ENCODE measurements around the gene SIRPB1. TPM values are rescaled to one million over a fixed set of nuclear protein-coding genes. Genes with fewer than 3 reads are reported as not detected.
A peak's percentile ranks its signal among the peaks of the same experiment; 100 is the strongest.

The SIRPB1 gene
- total RNA-seq, 1 donor from 2014 or later = 3.3 TPM

GRCh38 chr20:1633535-1633934, 13.7 kb upstream of the SIRPB1 start:
- no peak for DNase-seq (ENCODE audit: low spot score)
- intact Hi-C loops (cut with micrococcal nuclease) = loop anchor here (2.0 kb wide), 2 partner anchors 13 to 39 kb away; no protein-coding TSS in a partner anchor
- Mint-ChIP-seq H3K27ac (no peak overlapping the region), H3K4me1 (ENCODE audit: low read depth) (peaks cover 48% of the 10 kb centered on the region), H3K9me3 (no peaks in the 10 kb centered on the region), H3K36me3 (ENCODE audit: low read depth) (peaks cover 59% of the 10 kb centered on the region), H3K27me3 (ENCODE audit: insufficient read depth) (no peaks in the 10 kb centered on the region), H3K4me3 (no peak overlapping the region)

GRCh38 chr20:1632178-1632577, 12.4 kb upstream of the SIRPB1 start:
- intact Hi-C loops (cut with micrococcal nuclease) = loop anchor here (1.0 to 2.0 kb wide), 4 partner anchors 15 to 57 kb away; no protein-coding TSS in a partner anchor
- Mint-ChIP-seq H3K4me3 (peak overlapping the region; percentile 51), H3K36me3 (ENCODE audit: low read depth) (peaks cover 70% of the 10 kb centered on the region), H3K4me1 (ENCODE audit: low read depth) (peaks cover 45% of the 10 kb centered on the region), H3K9me3 (no peaks in the 10 kb centered on the region), H3K27me3 (ENCODE audit: insufficient read depth) (no peaks in the 10 kb centered on the region), H3K27ac (peak overlapping the region; percentile 31)
- peak; percentile 24 for DNase-seq (ENCODE audit: low spot score)

DNA sequence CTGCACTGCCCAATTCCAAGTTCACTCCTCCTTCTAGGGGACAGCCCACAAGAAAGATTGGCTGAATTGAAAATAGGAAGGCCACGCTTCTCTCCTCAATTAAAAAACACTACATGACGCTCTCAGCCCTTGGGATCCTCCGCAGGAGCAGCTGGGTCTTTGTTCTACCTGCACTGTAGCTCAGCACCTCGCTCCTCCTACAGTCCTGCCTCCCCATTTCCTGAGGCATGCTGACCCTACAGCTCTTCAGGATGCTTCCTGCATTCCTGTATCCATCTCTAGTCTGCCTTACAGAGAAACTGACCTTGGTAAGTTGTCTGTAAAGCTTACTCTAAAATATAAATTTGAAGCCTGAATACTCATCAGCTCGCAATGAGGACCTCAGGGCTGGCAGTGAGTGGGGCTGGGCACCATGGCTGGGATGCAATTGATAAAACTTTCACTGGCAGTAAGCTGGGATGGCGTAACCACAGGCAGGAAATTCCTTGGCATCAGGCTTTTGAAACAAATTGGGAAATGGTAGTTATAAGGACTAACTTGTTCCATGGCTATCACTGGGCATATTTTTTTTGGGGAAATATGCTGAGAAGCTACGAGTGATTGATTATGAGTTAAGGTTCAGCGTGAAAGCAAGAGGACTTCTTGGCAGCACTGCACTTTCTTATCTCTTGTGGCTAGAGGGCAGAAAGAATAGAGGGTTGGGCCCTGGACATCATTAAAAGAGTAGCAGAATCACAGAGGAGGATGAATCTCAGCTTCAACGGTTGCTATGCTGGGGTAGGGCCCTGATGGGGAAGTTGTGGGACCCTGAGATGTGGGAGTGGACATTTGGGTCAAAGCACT, 11.7 kb upstream of the SIRPB1 start:
- peak overlapping the region; percentile 76 for H3K27ac Mint-ChIP-seq
- H3K4me3 Mint-ChIP-seq = no peak overlapping the region
- peaks cover 70% of the 10 kb centered on the region for H3K36me3 Mint-ChIP-seq (ENCODE audit: low read depth)
- peaks cover 47% of the 10 kb centered on the region for H3K4me1 Mint-ChIP-seq (ENCODE audit: low read depth)
- no peak for DNase-seq (ENCODE audit: low spot score)
- H3K27me3 Mint-ChIP-seq (ENCODE audit: insufficient read depth) = no peaks in the 10 kb centered on the region
- no peaks in the 10 kb centered on the region for H3K9me3 Mint-ChIP-seq
- intact Hi-C loops (cut with micrococcal nuclease) = loop anchor here (1.0 to 2.0 kb wide), 4 partner anchors 15 to 58 kb away; no protein-coding TSS in a partner anchor

GRCh38 chr20:1630186-1630585, 10.4 kb upstream of the SIRPB1 start:
- peaks cover 60% of the 10 kb centered on the region for H3K4me1 Mint-ChIP-seq (ENCODE audit: low read depth)
- H3K4me3 Mint-ChIP-seq = no peak overlapping the region
- H3K27me3 Mint-ChIP-seq (ENCODE audit: insufficient read depth) = no peaks in the 10 kb centered on the region
- intact Hi-C loops (cut with micrococcal nuclease) = no loop called here
- H3K27ac Mint-ChIP-seq = no peak overlapping the region
- no peaks in the 10 kb centered on the region for H3K9me3 Mint-ChIP-seq
- peaks cover 65% of the 10 kb centered on the region for H3K36me3 Mint-ChIP-seq (ENCODE audit: low read depth)
- no peak for DNase-seq (ENCODE audit: low spot score)

GRCh38 chr20:1629321-1629720, 9.5 kb upstream of the SIRPB1 start:
- H3K9me3 Mint-ChIP-seq = no peaks in the 10 kb centered on the region
- intact Hi-C loops (cut with micrococcal nuclease) = no loop called here
- no peak for DNase-seq (ENCODE audit: low spot score)
- H3K4me1 Mint-ChIP-seq (ENCODE audit: low read depth) = peaks cover 69% of the 10 kb centered on the region
- no peaks in the 10 kb centered on the region for H3K27me3 Mint-ChIP-seq (ENCODE audit: insufficient read depth)
- H3K27ac Mint-ChIP-seq = no peak overlapping the region
- no peak overlapping the region for H3K4me3 Mint-ChIP-seq
- peaks cover 60% of the 10 kb centered on the region for H3K36me3 Mint-ChIP-seq (ENCODE audit: low read depth)

DNA sequence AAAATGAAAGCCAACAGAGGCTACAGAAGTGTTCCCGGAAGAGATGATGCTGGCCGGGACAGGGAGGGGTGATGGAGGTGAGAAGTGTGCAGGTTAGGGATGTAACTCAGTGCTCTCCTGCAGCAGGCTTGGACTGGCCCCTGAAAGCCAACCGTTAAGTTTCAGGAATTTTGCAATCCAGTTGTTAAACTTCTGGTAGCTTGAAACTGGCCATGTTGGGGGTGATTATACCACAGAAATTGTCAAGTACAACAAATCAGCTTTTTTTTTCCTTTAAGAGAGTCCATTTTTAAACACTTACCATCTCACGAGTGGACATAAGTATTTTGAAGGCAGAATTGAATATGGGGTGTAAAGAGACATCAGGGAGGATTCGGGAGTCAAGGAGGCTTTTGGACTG, 8.8 kb upstream of the SIRPB1 start:
- Mint-ChIP-seq H3K4me3 (no peak overlapping the region), H3K27me3 (ENCODE audit: insufficient read depth) (no peaks in the 10 kb centered on the region), H3K36me3 (ENCODE audit: low read depth) (peaks cover 56% of the 10 kb centered on the region), H3K4me1 (ENCODE audit: low read depth) (peaks cover 70% of the 10 kb centered on the region), H3K9me3 (no peaks in the 10 kb centered on the region), H3K27ac (no peak overlapping the region)
- DNase-seq (ENCODE audit: low spot score) = no peak
- intact Hi-C loops (cut with micrococcal nuclease) = no loop called here

DNA sequence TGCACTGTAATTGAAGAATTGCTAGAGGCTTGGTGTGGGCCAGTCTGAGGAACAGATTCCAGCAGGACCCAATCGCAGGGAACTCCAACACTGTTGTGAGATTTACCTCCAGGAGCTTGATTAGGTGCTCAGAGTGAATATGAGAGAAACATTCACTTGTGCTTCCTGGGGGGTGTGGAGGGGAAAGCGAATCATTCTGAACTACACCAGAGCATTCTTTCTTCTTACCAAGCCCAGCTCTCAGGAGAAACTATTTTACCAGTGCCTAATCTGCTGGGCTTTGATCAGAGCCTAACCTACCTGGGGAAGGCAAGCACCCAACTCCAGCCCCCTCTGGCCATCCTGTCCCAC, 7.4 kb upstream of the SIRPB1 start:
- Mint-ChIP-seq H3K36me3 (ENCODE audit: low read depth) (peaks cover 51% of the 10 kb centered on the region), H3K9me3 (no peaks in the 10 kb centered on the region), H3K27me3 (ENCODE audit: insufficient read depth) (no peaks in the 10 kb centered on the region), H3K27ac (peak overlapping the region; percentile 67), H3K4me1 (ENCODE audit: low read depth) (peaks cover 68% of the 10 kb centered on the region), H3K4me3 (no peak overlapping the region)
- intact Hi-C loops (cut with micrococcal nuclease) = no loop called here
- DNase-seq (ENCODE audit: low spot score) = no peak

GRCh38 chr20:1626528-1627199, 6.9 kb upstream of the SIRPB1 start:
- intact Hi-C loops (cut with micrococcal nuclease) = no loop called here
- Mint-ChIP-seq H3K9me3 (no peaks in the 10 kb centered on the region), H3K4me3 (no peak overlapping the region)

GRCh38 chr20:1625083-1625690, 5.4 kb upstream of the SIRPB1 start:
- Mint-ChIP-seq H3K36me3 (ENCODE audit: low read depth) (peaks cover 38% of the 10 kb centered on the region), H3K27me3 (ENCODE audit: insufficient read depth) (no peaks in the 10 kb centered on the region), H3K9me3 (no peaks in the 10 kb centered on the region), H3K27ac (peak overlapping the region; percentile 49), H3K4me3 (no peak overlapping the region), H3K4me1 (ENCODE audit: low read depth) (peaks cover 78% of the 10 kb centered on the region)
- intact Hi-C loops (cut with micrococcal nuclease) = loop anchor here (1.0 to 2.0 kb wide), 5 partner anchors 22 to 110 kb away; no protein-coding TSS in a partner anchor
- DNase-seq (ENCODE audit: low spot score) = no peak

More at GRCh38 chr20:1626528-1627199, 6.9 kb upstream of the SIRPB1 start:
- Mint-ChIP-seq H3K36me3 (ENCODE audit: low read depth) (peaks cover 46% of the 10 kb centered on the region), H3K4me1 (ENCODE audit: low read depth) (peaks cover 68% of the 10 kb centered on the region), H3K27me3 (ENCODE audit: insufficient read depth) (no peaks in the 10 kb centered on the region), H3K27ac (peak overlapping the region; percentile 67)
- no peak for DNase-seq (ENCODE audit: low spot score)

DNA sequence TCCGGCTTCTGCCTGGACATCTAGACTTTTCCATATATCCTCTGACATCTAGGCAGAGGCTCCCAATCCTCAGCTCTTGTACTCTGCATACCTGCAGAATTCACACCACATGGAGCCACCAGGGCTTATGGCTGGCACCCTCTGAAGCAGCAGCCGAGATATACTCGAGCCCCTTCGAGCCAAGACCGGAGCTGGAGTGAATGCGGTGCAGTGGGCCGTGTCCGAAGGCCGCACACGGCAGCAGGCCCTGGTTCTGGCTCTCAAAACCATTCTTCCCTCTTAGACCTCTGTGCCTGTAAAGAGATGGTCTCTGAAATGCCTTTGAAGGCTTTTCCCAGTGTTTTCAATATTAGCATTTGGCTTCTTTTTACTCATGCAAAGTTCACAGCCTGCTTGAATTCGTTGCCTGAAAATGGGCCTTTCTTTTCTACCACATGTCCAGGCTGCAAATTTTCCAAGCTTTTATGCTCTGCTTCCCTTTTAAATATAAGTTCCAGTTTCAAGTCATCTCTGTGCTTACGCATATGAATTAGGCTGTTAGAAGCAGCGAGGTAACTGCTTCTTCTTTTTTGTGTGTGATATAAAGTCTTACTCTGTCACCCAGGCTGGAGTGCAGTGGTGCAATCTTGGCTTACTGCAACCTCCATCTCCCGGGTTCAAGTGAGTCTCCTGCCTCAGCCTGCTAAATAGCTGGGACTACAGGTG, 3.8 kb upstream of the SIRPB1 start:
- no peak overlapping the region for H3K4me3 Mint-ChIP-seq
- no peak for DNase-seq (ENCODE audit: low spot score)
- peaks cover 34% of the 10 kb centered on the region for H3K36me3 Mint-ChIP-seq (ENCODE audit: low read depth)
- peak overlapping the region; percentile 36 for H3K27ac Mint-ChIP-seq
- intact Hi-C loops (cut with micrococcal nuclease) = loop anchor here (2.0 kb wide), 2 partner anchors 65 to 111 kb away; no protein-coding TSS in a partner anchor
- no peaks in the 10 kb centered on the region for H3K27me3 Mint-ChIP-seq (ENCODE audit: insufficient read depth)
- peaks cover 6% of the 10 kb centered on the region for H3K9me3 Mint-ChIP-seq
- H3K4me1 Mint-ChIP-seq (ENCODE audit: low read depth) = peaks cover 87% of the 10 kb centered on the region

DNA sequence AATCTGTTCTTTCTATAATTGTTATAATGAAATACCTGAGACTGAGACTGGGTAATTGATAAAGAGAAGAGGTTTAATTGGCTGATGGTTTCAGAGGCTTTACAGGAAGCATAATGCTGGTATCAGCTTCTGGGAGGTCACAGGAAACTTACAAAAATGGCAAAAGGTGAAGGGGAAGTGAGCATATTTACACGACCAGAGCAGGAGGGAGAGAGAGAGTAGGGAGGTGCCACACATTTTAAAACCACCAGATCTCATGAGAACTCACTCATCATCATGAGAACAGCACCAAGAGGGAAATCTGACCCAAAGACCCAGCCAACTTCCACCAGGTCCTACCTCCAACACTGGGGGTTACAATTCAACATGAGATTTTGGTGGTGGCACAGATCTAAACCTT, 2.6 kb upstream of the SIRPB1 start:
- no peak overlapping the region for H3K4me3 Mint-ChIP-seq
- H3K27me3 Mint-ChIP-seq (ENCODE audit: insufficient read depth) = no peaks in the 10 kb centered on the region
- peak overlapping the region; percentile 61 for H3K27ac Mint-ChIP-seq
- H3K4me1 Mint-ChIP-seq (ENCODE audit: low read depth) = peaks cover 89% of the 10 kb centered on the region
- peaks cover 12% of the 10 kb centered on the region for H3K9me3 Mint-ChIP-seq
- no peak for DNase-seq (ENCODE audit: low spot score)
- peaks cover 27% of the 10 kb centered on the region for H3K36me3 Mint-ChIP-seq (ENCODE audit: low read depth)
- intact Hi-C loops (cut with micrococcal nuclease) = no loop called here

DNA sequence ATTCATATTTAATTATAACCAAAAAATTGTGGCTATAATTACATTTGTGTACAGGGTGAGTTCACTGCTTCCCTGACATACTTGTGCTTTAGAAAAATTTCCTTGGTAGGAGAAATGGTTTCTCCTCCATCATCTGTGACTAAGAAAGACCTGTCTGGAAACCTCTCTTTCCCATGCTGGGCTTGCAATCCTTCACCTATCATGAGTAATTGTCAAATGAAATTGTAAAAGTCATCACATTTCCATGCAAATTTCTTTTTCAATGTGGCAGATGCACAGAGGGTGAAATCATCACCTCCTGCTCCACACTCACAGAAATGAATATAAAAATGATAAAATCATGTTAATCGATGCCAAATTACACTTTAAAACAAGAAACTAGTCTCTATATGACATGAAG, 1.5 kb upstream of the SIRPB1 start:
- no peak overlapping the region for H3K27ac Mint-ChIP-seq
- H3K36me3 Mint-ChIP-seq (ENCODE audit: low read depth) = peaks cover 24% of the 10 kb centered on the region
- no peak for DNase-seq (ENCODE audit: low spot score)
- peaks cover 12% of the 10 kb centered on the region for H3K9me3 Mint-ChIP-seq
- intact Hi-C loops (cut with micrococcal nuclease) = no loop called here
- no peaks in the 10 kb centered on the region for H3K27me3 Mint-ChIP-seq (ENCODE audit: insufficient read depth)
- H3K4me3 Mint-ChIP-seq = no peak overlapping the region
- H3K4me1 Mint-ChIP-seq (ENCODE audit: low read depth) = peaks cover 78% of the 10 kb centered on the region

All from activated T-helper 1 cell treated with anti-CD3 and anti-CD28 coated beads, Interleukin-12 subunit alpha, Interleukin-12 subunit beta, Interleukin-2, Interleukin-4 antibody, amounts not matched to agents 30 ng/mL and 10 ng/mL and 1 ng/mL, durations not matched to agents 14 hours and 24 hours and 36 hours (primary cell).